Measurements from ENCODE around the gene PPP1R14C. TPM values are rescaled to one million over a fixed set of nuclear protein-coding genes. Genes with fewer than 3 reads are reported as not detected.

The PPP1R14C gene
- total and polyA plus RNA-seq, 10 of the 15 experiments (the other 5 are each of a cell fraction or from before 2014, with no cell fraction given) = 0.07 to 1.6 (median 0.13) TPM; not detected in 4

DNA sequence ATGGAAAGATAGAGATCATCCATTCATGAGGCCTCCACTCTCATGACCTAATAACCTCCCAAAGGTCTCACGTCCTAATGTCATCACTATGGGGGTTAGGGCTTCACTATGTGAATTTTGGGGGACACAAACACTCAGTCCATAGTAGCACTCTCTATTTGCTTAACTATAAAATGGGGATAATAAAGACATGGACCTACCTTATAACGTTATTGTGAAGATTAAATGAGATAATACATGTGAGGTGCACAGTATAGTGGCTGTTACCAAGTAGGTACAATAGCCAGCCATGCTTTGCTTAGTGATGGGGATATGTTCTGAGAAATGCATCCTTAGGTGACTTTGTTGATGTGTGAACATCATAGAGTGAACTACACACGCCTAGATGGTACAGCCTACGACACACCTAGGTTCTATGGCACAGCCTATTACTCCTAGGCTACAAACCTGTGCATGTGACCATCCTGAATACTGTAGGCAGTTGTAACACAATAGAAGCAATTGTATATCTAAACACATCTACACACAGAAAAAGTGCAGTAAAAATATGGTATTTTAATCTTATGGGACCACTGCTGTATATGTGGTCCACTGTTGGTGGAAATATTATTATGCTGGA lies 39.7 kb downstream of the PPP1R14C start (continued):
- TF ChIP-seq, protein P1, sequence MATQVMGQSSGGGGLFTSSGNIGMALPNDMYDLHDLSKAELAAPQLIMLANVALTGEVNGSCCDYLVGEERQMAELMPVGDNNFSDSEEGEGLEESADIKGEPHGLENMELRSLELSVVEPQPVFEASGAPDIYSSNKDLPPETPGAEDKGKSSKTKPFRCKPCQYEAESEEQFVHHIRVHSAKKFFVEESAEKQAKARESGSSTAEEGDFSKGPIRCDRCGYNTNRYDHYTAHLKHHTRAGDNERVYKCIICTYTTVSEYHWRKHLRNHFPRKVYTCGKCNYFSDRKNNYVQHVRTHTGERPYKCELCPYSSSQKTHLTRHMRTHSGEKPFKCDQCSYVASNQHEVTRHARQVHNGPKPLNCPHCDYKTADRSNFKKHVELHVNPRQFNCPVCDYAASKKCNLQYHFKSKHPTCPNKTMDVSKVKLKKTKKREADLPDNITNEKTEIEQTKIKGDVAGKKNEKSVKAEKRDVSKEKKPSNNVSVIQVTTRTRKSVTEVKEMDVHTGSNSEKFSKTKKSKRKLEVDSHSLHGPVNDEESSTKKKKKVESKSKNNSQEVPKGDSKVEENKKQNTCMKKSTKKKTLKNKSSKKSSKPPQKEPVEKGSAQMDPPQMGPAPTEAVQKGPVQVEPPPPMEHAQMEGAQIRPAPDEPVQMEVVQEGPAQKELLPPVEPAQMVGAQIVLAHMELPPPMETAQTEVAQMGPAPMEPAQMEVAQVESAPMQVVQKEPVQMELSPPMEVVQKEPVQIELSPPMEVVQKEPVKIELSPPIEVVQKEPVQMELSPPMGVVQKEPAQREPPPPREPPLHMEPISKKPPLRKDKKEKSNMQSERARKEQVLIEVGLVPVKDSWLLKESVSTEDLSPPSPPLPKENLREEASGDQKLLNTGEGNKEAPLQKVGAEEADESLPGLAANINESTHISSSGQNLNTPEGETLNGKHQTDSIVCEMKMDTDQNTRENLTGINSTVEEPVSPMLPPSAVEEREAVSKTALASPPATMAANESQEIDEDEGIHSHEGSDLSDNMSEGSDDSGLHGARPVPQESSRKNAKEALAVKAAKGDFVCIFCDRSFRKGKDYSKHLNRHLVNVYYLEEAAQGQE (IDR thresholded peaks at IDR 0.05; ENCODE audit: low read depth, low read length) = no peak
- TF ChIP-seq FOXM1 (IDR thresholded peaks at IDR 0.05; ENCODE audit: low read depth, low read length) = no peak

DNA sequence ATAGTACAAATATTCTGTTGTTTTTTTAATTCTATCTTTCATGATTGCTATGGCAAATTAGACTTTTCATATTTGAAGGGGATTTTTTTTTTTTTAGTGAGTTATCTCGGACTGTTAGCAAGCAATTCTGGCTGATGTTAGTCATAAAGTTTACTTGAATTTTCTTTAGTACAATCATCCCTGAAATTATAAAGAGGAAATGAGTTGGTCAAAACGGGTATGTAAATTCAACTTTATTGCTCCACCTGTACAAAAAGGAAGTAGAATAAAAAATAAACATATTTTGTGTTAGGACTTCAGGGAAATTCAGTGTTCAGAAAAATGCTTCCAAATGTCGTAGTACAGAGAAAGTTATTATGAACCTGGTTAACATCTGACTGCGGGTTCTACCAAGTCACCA lies 40.3 kb downstream of the PPP1R14C start:
- intact Hi-C loops (cut with micrococcal nuclease; ENCODE audit: unreplicated experiment) = no loop called here
- no TSS peak for BruUV-seq (replicated peaks)
- TF ChIP-seq RFX5 (IDR thresholded peaks at IDR 0.05; ENCODE audit: low read depth, low read length) (no peak), JUNB (IDR thresholded peaks at IDR 0.05) (0 out of 2 replicates have a peak, but pooled peaks have one; percentile 24), SRF (IDR thresholded peaks at IDR 0.05; ENCODE audit: low read depth in 2 of 2, low read length in 2 of 2) (no peak)
- TF ChIP-seq, protein P2, sequence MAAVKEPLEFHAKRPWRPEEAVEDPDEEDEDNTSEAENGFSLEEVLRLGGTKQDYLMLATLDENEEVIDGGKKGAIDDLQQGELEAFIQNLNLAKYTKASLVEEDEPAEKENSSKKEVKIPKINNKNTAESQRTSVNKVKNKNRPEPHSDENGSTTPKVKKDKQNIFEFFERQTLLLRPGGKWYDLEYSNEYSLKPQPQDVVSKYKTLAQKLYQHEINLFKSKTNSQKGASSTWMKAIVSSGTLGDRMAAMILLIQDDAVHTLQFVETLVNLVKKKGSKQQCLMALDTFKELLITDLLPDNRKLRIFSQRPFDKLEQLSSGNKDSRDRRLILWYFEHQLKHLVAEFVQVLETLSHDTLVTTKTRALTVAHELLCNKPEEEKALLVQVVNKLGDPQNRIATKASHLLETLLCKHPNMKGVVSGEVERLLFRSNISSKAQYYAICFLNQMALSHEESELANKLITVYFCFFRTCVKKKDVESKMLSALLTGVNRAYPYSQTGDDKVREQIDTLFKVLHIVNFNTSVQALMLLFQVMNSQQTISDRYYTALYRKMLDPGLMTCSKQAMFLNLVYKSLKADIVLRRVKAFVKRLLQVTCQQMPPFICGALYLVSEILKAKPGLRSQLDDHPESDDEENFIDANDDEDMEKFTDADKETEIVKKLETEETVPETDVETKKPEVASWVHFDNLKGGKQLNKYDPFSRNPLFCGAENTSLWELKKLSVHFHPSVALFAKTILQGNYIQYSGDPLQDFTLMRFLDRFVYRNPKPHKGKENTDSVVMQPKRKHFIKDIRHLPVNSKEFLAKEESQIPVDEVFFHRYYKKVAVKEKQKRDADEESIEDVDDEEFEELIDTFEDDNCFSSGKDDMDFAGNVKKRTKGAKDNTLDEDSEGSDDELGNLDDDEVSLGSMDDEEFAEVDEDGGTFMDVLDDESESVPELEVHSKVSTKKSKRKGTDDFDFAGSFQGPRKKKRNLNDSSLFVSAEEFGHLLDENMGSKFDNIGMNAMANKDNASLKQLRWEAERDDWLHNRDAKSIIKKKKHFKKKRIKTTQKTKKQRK (IDR thresholded peaks at IDR 0.05; ENCODE audit: low read depth, low read length) = no peak
- TF ChIP-seq, protein P3, sequence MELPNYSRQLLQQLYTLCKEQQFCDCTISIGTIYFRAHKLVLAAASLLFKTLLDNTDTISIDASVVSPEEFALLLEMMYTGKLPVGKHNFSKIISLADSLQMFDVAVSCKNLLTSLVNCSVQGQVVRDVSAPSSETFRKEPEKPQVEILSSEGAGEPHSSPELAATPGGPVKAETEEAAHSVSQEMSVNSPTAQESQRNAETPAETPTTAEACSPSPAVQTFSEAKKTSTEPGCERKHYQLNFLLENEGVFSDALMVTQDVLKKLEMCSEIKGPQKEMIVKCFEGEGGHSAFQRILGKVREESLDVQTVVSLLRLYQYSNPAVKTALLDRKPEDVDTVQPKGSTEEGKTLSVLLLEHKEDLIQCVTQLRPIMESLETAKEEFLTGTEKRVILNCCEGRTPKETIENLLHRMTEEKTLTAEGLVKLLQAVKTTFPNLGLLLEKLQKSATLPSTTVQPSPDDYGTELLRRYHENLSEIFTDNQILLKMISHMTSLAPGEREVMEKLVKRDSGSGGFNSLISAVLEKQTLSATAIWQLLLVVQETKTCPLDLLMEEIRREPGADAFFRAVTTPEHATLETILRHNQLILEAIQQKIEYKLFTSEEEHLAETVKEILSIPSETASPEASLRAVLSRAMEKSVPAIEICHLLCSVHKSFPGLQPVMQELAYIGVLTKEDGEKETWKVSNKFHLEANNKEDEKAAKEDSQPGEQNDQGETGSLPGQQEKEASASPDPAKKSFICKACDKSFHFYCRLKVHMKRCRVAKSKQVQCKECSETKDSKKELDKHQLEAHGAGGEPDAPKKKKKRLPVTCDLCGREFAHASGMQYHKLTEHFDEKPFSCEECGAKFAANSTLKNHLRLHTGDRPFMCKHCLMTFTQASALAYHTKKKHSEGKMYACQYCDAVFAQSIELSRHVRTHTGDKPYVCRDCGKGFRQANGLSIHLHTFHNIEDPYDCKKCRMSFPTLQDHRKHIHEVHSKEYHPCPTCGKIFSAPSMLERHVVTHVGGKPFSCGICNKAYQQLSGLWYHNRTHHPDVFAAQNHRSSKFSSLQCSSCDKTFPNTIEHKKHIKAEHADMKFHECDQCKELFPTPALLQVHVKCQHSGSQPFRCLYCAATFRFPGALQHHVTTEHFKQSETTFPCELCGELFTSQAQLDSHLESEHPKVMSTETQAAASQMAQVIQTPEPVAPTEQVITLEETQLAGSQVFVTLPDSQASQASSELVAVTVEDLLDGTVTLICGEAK (IDR thresholded peaks at IDR 0.05; ENCODE audit: borderline replicate concordance) = peak; percentile 36; the same call in 1 of the 2 replicates

More for the DNA sequence above, 40.3 kb downstream of the PPP1R14C start:
- ATAC-seq (no peak), FAIRE-seq (no peak), DNase-seq (ENCODE audit: low read depth, low spot score) (no peak)
- SMC1A ChIA-PET (ENCODE audit: uncharacterized antibody, unreplicated experiment) = no interaction called here
- no peaks in the 10 kb centered on the region for H3K27me3 ChIP-seq (replicated peaks in 1 of 2; ENCODE audit: control insufficient read depth in 2 of 2, insufficient read depth in 2 of 2, low read length in 1 of 2)
- H2AFZ ChIP-seq (ENCODE audit: control insufficient read depth, low read depth, low read length) = no peak overlapping the region
- RAD21 ChIA-PET (ENCODE audit: unreplicated experiment) = no interaction called here
- CTCF ChIA-PET = interaction anchor here (1.4 kb wide), 1 partner anchor 103 kb away, joined by 3 read pairs; no protein-coding TSS in a partner anchor
- POLR2A ChIA-PET = no interaction called here
- 0% methylated on average over 4 of the region's 4 CpGs for WGBS (ENCODE audit: insufficient coverage, insufficient replicate concordance, low lambda C conversion rate, missing lambda C conversion rate)
- in situ Hi-C loops (cut with MboI) = no loop called here
- H3K4me3 ChIP-seq = no peak overlapping the region
- H3K36me3 ChIP-seq (ENCODE audit: control insufficient read depth in 2 of 2, insufficient read depth in 2 of 2, low read length in 1 of 2) = no peaks in the 10 kb centered on the region
- H3K4me2 ChIP-seq (ENCODE audit: control insufficient read depth, insufficient read depth) = no peak overlapping the region
- no peaks in the 10 kb centered on the region for H3K9me3 ChIP-seq (replicated peaks; ENCODE audit: control insufficient read depth, insufficient read depth, low read length)
- H4K20me1 ChIP-seq (ENCODE audit: control insufficient read depth, insufficient read depth) = no peaks in the 10 kb centered on the region
- no peak overlapping the region for H3K9ac ChIP-seq (ENCODE audit: control insufficient read depth, insufficient read depth, low read length)
- H3K79me2 ChIP-seq (ENCODE audit: control insufficient read depth, insufficient read depth, low read length) = no peaks in the 10 kb centered on the region
- 0 out of 2 replicates have a peak, but pooled peaks cover 3% of the 10 kb centered on the region for H3K4me1 ChIP-seq (ENCODE audit: control insufficient read depth, insufficient read depth, low read length)
- H3K27ac ChIP-seq (ENCODE audit: control insufficient read depth, insufficient read depth) = no peak overlapping the region

All from GM12878 (cell line).